Astrocyte of the spinal cord (primary cell): Measurements from ENCODE around the gene TIMP4.

Experiments
- DNase-seq: peaks from one replicate; pipeline ENCODE4 v3.0.0; 2011; ENCODE audit warnings: low read depth, low spot score
- H3K4me3 ChIP-seq: 2 replicates; pipeline ENCODE4 v1.5.1; 2011; ENCODE audit warnings: low read depth, mild to moderate bottlenecking, low read length, moderate library complexity
- CTCF ChIP-seq: IDR thresholded peaks from 2 replicates; pipeline ENCODE4 v1.5.1; 2012; ENCODE audit warnings: low read depth, mild to moderate bottlenecking, low read length, inconsistent platforms
- in situ Hi-C: cut with HindIII; loops from 2 replicates; pipeline ENCODE4 v1.10.0; 2017; ENCODE audit warnings: low sequenced_read_pairs

The TIMP4 gene

GRCh38 chr3:12195231-12195630 is 36.5 kb upstream of the TIMP4 start:
- TF ChIP-seq CTCF: no peak
- in situ Hi-C loops: no loop called here
- DNase-seq: peak; percentile 13
- no peak overlapping the region for H3K4me3 ChIP-seq

GRCh38 chr3:12194669-12195161 is 36.0 kb upstream of the TIMP4 start:
- TF ChIP-seq CTCF: no peak
- in situ Hi-C loops: no loop called here
- H3K4me3 ChIP-seq: no peak overlapping the region
- no peak for DNase-seq

GRCh38 chr3:12194209-12194608 is 35.5 kb upstream of the TIMP4 start:
- peak; percentile 93 for DNase-seq
- in situ Hi-C loops: no loop called here
- no peak for TF ChIP-seq CTCF
- H3K4me3 ChIP-seq: no peak overlapping the region

- no peak overlapping the region for H3K4me3 ChIP-seq
- in situ Hi-C loops: no loop called here
- no peak for TF ChIP-seq CTCF
- DNase-seq: peak; percentile 99
Measured at GRCh38 chr3:12193485-12194165, 34.9 kb upstream of the TIMP4 start.

- TF ChIP-seq CTCF: no peak
- no peak for DNase-seq
- no peak overlapping the region for H3K4me3 ChIP-seq
- in situ Hi-C loops: no loop called here
Measured at GRCh38 chr3:12192655-12193484, 34.2 kb upstream of the TIMP4 start.

- H3K4me3 ChIP-seq: no peak overlapping the region
- DNase-seq: no peak
- in situ Hi-C loops: no loop called here
- TF ChIP-seq CTCF: no peak
Measured at GRCh38 chr3:12192173-12192572, 33.5 kb upstream of the TIMP4 start.
